NCI-H2196 treated with DMSO at 0.1 percent for 48 hours (cell line): ENCODE measurements around the gene GRAMD1A.

Source experiments
- DNase-seq: peaks from one replicate; lab custom pipeline; 2025; ENCODE audit not compliant: unreplicated experiment; lab: John Stamatoyannopoulos, UW

Gene GRAMD1A

DNA sequence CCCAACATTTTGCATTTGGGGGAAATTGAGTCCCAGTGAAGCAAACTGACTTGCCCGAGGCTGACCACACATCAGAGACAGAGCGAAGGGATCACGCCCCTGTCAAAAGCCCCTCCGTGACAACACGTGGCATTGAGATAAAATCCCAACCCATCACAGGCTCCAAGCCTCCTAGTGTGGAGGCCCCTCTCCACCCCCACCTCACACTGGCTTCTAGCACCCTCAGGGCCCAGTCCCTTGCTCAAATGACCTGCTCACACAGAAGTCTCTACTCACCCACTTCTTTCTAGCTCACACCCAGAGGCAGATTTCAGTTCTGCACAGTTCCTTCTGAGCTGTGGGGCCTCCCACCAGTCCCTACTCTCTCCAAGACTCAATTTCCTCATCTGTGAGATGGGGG, 51.7 kb downstream of the GRAMD1A start:
- DNase-seq: no peak

DNA sequence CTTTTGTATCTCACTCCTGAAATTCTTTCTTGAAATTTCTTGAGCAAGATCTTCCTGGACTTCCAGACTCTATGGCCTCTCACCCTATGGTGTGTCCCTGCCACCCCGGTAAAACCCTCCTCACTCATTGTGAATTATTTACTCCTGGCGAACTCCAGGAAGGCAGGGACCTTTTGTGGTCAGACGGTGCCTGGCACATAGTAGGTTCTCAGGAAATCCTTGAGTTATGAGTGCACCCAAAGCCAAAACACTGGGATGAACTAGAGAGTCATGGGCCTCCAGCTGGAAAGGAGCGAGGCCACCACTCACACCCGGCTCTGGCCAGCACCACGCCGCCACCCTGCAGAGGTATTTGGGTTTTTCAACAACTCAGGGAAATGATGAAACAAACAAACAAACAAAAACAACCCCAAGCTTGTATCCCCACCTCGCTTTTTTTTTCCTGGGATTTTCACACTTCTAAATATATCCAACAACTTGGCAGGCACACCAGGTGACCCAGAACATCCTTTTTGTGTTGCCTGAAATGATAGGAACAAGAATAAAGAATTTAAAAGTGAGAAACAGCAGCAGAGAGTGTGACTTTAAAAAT, 52.6 kb downstream of the GRAMD1A start:
- no peak for DNase-seq

DNA sequence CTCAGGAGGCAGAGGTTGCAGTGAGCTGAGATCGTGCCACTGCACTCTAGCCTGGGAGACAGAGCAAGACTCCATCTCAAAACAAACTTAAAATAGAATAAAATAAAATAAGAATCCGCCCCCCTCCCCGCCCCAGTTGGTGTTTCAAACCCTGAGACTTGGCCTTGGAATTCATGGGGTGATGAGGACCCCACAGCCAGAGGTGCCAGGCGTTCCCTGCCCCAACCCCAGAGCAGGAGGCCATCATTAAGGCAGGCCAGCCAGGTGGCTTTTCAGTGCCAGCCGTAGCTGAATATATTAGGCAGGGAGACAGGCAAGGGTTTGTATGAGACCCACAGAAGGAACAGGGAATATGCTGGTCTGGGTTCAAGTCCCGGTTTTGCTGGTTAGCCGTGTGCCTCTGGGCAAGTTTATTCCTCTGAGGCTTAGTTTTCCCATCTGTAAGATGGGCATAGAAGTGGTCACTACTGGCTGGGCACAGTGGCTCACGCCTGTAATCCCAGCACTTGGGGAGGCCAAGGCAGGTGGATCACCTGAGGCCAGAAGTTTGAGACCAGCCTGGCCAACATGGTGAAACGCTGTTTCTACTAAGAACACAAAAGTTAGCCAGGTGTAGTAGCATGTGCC, 53.7 kb downstream of the GRAMD1A start:
- no peak for DNase-seq

DNA sequence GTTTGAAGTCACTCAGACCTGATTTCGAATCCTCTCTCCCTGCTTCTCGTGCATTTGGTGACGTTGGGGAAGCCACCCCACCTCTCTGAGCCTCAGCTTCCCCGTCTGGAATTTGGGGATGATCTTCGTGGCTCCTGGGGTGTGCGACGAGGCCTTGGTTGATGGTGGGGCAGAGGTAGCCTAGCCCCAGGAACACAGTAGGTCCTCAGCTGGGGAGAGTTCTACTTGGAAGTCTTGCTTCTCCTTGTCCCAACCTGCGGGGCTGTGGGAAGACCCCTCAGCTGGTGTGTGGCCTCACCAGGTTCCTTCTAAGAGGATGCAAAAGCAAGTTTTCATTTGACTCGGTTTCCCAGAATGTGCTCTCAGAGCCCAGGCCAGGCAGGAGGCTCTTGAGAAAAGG, 54.5 kb downstream of the GRAMD1A start:
- no peak for DNase-seq

DNA sequence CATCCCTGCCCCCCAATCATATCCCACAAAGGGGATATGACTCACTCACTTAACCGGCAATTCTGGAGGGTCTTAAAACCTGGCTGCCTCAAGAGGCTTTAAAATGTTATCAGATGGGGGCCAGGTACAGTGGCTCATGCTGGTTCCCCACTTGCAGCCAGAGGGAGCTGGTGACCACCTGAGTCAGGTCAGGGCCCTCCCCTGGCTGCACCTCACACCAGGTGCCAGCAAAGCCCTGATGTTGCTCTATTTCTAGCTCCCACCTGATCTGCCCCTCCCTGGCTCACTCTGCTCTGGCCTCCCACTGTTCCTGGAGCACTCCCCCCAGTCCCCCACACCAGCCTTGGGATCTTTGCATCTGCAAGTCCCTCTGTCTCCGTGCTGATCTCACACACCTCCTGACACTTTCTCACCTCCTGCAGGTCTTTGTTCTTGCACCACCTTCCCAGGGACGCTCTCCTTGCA, 55.6 kb downstream of the GRAMD1A start:
- peak; percentile 43 for DNase-seq

DNA sequence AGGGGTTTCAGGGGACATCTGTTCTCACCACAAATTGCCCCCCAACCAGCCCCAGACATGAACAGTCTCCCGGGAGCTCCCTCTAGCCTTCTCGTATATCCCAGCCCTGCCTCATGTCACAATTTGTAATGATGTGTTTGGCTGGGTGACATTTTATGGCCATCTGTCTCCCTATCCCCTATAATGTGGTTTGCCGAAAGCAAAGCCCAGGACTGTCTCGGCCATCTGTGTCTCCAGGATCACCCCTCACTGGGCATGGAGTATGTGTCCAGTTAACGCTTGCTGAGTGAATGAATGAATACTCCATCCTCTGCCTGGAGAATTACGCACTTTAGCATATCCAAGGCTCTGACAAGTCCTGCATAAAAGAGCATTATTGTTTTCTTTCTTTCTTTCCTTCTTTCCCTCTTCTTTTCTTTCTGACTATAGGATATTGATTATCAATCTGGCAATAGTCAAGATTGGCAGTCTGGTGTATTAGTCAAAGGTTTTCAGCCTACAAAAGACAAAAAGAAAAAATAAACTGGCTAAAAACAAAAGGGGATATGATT, 56.5 kb downstream of the GRAMD1A start:
- DNase-seq: no peak

DNA sequence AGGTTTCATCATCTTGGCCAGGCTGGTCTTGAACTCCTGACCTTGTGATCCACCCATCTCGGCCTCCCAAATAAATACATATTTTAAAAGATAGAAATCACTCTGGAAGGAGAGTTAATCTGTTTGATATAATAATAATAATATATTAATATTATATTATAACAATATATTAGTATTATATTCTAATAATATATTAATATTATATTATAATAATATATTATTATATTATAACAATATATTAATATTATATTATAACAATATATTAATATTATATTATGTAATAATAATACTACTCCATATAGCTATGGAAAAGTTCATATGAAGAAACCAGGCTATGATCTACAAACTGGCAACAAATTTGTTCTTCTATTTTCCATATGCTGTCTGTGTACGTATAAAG, 58.2 kb downstream of the GRAMD1A start:
- DNase-seq: no peak

DNA sequence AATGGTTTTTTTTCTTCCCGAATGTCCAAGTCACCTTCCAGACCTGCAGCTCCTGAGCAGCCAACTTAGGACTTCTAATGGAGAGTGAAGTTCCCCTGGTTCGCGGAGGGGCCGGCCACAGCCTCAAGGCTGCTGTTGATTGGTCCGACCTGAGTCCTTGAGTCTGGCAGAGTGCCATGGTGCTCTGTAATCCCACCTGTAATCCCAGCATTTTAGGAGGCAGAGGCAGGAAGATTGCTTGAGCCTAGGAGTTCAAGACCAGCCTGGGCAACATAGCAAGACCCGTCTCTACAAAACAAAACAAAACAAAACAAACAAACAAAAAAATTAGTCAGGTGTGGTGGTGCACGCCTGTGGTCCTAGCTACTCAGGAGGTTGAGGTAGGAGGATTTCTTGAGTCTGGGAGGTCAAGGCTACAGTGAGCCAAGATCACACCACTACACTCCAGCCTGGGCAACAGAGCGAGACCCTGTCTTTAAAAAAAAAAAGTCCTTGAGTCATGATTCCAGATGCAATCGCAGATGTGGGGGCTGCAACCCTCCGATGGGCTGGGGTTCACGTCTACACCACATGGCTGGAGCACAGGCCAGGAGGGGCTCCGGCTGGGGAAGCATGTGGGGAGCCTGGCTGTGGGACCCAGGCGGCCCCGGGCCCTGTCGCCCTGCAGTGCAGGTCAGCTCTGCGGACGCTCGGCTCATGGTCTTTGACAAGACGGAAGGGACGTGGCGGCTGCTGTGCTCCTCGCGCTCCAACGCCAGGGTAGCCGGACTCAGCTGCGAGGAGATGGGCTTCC, 59.1 kb downstream of the GRAMD1A start:
- no peak for DNase-seq

DNA sequence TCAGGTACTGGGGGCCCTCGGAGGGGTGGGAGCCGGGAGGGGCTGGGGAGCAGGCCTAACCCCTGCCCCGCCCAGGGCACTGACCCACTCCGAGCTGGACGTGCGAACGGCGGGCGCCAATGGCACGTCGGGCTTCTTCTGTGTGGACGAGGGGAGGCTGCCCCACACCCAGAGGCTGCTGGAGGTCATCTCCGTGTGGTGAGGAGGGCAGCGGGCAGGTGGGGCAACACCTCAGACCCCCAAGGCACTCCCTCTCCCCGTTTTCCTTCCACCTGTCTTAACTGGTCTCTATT, 59.6 kb downstream of the GRAMD1A start:
- DNase-seq: no peak

DNA sequence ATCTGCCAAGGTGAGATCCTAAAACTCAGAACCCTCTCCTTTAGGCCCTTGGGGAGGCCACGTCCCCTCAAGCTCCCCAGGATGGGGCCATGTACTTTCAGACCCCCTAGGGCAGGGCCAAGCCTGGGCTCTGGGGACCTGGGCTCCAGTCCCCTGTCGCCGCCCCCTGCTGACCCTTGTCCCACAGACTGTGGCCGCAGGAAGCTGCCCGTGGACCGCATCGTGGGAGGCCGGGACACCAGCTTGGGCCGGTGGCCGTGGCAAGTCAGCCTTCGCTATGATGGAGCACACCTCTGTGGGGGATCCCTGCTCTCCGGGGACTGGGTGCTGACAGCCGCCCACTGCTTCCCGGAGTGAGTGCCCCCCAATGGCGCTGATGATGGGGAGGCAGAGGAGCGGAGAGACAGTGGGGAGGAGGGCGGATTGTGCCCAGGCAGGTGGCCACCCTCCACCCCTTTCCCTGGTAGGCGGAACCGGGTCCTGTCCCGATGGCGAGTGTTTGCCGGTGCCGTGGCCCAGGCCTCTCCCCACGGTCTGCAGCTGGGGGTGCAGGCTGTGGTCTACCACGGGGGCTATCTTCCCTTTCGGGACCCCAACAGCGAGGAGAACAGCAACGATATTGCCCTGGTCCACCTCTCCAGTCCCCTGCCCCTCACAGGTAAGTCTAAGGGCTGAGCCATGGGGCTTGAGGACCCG, 60.2 kb downstream of the GRAMD1A start:
- no peak for DNase-seq

DNA sequence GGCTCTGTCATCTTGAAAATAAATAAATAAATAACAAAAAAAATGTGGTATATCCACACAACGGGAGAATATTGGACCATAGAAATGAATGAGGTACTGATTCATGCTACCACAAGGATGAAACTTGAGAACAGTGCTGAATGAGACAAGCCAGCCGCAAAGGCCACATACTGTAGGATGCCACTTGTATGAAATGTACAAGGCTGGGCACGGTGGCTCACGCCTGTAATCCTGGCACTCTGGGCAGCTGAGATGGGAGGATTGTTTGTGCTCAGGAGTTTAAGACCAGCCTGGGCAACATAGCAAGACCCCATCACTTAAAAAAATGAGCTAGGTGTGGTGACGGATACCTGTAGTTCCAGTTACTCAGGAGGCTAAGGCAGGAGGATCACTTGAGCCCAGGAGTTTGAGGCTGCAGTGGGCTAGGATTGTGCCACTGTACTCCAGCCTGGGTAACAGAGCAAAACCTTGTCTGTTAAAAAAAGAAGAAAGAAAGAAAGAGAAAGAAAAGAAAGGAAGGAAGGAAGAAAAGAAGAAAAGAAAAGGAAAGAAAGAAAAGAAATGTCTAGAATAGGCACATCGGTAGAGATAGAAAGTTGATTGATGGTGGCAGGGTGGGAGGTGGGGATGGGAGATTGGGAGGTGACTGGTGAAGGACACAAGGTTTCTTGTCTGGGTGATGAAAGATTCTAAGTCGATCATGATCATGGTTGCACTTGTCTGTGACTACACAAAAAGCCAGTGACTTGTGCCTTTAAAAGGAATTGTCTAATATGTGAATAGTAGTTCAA, 61.7 kb downstream of the GRAMD1A start:
- no peak for DNase-seq

DNA sequence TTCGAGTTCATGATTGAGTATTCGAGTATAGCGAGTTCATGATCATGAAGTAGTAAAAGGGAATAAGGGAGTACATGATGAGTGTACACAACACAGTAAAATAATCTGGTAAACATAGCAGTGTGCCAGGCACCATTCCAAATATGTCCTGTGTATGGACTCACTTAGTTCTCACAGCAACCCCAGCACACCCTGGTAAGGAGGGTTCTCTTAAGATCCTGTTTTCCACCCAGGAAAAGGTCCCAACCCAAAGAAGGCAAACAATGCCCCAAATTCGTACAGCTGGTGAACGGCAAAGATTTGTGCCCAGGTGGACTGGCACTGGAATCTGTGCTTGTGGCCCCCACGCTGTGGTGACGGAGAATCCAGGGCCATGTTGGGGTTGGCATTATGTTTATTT, 62.8 kb downstream of the GRAMD1A start:
- DNase-seq: no peak

DNA sequence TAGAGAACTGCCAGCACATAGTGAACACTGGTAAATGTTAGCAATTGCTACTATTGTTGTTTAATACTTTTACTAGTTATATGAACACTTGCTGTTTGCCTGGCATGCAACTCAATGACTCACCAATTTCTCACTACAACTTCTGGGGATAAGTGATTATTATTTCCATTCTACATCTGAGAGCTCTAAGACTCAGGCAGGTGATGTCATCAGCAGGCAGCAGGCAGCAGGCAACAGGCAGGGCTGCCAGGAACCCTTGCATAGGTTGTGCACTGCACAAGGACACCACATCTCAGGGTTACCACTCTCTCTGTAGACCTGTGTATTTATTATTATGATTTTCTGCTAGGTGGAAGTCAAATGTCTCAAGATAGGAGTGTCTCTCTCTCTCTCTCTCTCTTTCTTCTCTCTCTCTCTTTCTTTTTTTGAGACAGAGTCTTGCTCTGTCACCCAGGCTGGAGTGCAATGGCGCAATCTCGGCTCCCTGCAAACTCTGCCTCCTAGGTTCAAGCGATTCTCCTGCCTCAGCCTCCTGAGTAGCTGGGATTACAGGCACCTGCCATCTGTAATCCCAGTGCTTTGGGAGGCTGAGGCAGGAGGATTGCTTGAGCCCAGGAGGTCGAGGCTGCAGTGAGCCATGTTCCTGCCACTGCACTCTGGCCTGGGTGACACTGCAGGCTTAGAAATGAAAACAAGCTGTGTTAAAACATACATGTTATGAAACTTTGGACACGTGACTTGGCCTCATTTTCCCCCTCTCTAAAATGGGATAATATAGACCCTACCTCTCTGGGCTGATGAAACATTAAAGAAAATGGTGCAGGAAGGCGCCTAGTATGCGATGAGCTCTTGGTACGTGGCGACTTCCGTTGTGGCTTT, 64.1 kb downstream of the GRAMD1A start:
- DNase-seq: no peak

DNA sequence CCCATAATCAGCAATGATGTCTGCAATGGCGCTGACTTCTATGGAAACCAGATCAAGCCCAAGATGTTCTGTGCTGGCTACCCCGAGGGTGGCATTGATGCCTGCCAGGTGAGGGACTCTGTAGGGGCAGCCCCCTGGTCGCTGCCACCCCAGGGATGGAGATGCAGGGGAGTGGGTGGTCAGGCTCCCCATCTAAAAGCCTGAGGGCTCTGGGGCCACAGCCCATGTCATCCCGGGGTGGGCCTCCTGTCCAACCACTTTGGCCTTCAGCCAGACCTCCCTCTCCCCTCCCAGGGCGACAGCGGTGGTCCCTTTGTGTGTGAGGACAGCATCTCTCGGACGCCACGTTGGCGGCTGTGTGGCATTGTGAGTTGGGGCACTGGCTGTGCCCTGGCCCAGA, 65.5 kb downstream of the GRAMD1A start:
- DNase-seq: no peak

DNA sequence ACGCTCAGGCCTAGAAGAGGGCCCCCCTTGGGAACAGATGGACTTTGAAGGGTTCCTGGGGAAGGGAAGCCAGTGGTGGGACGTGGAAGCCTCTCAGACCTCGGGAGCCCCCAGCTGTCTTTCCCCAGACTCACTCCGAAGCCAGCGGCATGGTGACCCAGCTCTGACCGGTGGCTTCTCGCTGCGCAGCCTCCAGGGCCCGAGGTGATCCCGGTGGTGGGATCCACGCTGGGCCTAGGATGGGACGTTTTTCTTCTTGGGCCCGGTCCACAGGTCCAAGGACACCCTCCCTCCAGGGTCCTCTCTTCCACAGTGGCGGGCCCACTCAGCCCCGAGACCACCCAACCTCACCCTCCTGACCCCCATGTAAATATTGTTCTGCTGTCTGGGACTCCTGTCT, 66.0 kb downstream of the GRAMD1A start:
- no peak for DNase-seq

DNA sequence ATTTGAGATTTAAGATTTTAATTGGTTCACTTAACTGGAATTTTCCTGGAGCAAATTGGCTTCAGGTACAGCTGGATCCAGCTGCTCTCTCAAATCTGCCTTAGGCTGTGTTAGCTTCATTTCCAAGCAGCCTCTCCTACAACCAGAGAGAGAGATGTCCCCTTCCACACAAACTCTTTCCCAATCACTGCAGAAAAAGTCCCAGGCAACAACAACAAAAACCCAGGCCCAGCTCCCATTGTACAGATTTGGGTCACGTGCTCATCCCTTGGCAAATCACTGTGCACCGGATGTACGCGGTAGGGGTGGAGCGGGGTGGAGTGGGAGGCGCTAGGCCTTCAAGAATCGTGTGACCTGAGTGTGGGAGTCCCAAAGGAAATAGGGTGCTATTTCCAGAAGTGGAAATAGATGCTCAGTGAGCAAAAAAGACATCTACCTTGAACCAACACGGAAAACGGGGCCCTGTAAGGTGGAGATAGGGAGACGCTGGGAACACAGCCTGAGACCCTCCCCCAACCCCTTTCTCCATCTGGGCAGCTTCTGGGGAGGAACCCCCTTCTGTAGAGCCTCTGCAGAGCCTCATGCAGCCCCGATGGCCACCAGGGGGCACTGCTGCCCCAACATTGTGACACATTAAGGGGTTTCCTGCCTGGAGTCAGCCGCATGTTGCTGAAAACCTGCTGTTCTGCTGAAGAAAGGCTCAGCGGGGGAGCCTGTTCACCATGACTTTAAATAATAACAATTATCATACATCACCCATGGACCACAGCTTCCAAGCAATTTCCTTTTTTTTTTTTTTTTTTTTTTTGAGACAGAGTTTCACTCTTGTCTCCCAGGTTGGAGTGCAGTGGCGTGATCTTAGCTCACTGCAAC, 66.8 kb downstream of the GRAMD1A start:
- peak; percentile 30 for DNase-seq

DNA sequence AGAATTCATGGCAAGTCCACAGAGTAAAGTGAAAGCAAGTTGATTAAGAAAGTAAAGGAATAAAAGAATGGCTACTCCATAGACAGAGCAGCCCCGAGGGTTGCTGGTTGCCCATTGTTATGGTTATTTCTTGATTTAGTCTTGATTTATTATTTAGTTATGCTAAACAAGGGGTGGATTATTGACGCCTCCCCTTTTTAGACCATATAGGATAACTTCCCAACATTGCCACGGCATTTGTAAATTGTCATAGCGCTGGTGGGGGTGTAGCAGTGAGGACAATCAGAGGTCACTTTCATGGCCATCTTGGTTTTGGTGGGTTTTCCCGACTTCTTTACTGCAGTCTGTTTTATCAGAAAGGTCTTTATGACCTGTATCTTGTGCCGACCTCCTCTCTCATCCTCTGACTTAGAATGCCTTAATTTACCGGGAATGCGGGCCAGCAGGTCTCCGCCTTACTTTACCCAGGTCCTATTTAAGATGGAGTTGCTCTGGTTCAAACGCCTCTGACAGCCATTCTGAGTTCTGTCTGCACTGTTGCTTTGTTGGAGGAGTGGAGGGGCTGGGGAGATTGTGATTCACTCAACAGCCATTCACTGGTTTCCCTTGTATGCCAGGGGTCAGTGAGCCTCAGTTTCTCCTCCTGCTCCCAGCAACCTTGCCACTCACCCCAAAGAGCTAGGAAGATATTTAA, 69.0 kb downstream of the GRAMD1A start:
- no peak for DNase-seq

DNA sequence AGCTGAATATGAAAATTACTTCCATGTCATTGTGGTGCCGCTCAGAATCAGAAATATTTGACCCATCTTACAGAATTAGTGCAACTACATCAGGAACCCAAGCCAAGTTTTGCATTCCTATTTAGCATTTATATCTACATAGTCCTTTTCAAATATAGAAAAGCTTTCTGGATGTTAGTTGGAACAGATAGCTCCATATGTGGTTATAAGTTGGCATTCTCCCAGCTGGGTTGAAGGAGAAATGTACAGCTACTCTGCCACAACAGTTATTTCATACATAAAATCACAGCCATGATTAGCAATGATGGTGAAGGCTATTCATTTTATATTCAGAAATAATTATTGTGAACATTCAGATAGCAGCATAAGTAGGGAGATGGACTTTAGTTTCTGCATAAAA, 69.6 kb downstream of the GRAMD1A start:
- DNase-seq: no peak
